ENCODE data around the gene IFNAR2. TPM values are rescaled to one million over a fixed set of nuclear protein-coding genes. Genes with fewer than 3 reads are reported as not detected.

Gene IFNAR2
- total RNA-seq, 2 experiments from 2014 or later = 22.1 to 93.5 TPM

- CTCF ChIA-PET (ENCODE audit: unreplicated experiment) = no interaction called here
- DNase-seq (ENCODE audit: low spot score) = no peak
- BruUV-seq (replicated peaks) = no TSS peak
- no peak overlapping the region for H3K4me3 ChIP-seq (ENCODE audit: low read depth, low read length, poor library complexity, severe bottlenecking)
- TF ChIP-seq EZH2phosphoT487 (IDR thresholded peaks at IDR 0.05; ENCODE audit: borderline replicate concordance, low read depth, low read length) = no peak
- TF ChIP-seq, protein P1, sequence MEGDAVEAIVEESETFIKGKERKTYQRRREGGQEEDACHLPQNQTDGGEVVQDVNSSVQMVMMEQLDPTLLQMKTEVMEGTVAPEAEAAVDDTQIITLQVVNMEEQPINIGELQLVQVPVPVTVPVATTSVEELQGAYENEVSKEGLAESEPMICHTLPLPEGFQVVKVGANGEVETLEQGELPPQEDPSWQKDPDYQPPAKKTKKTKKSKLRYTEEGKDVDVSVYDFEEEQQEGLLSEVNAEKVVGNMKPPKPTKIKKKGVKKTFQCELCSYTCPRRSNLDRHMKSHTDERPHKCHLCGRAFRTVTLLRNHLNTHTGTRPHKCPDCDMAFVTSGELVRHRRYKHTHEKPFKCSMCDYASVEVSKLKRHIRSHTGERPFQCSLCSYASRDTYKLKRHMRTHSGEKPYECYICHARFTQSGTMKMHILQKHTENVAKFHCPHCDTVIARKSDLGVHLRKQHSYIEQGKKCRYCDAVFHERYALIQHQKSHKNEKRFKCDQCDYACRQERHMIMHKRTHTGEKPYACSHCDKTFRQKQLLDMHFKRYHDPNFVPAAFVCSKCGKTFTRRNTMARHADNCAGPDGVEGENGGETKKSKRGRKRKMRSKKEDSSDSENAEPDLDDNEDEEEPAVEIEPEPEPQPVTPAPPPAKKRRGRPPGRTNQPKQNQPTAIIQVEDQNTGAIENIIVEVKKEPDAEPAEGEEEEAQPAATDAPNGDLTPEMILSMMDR (conservative IDR thresholded peaks at IDR 0.05; ENCODE audit: low read length) = no peak
- no peaks in the 10 kb centered on the region for H3K36me3 ChIP-seq (ENCODE audit: insufficient read depth, low read length)
- H2AFZ ChIP-seq (ENCODE audit: low read length) = no peak overlapping the region
- no peak overlapping the region for H3K27ac ChIP-seq (ENCODE audit: low read depth, low read length, poor library complexity, severe bottlenecking)
- H3K79me2 ChIP-seq (ENCODE audit: insufficient read depth, low read depth, low read length) = no peaks in the 10 kb centered on the region
- H3K9me3 ChIP-seq (ENCODE audit: low read length) = no peaks in the 10 kb centered on the region
- intact Hi-C loops (cut with micrococcal nuclease; ENCODE audit: unreplicated experiment) = no loop called here
- POLR2A ChIA-PET = no interaction called here
- H4K20me1 ChIP-seq (ENCODE audit: insufficient read depth, low read length) = no peaks in the 10 kb centered on the region
- peaks cover 14% of the 10 kb centered on the region for H3K4me1 ChIP-seq (ENCODE audit: insufficient read depth, low read length, poor library complexity, severe bottlenecking)
- no peak overlapping the region for H3K4me2 ChIP-seq (ENCODE audit: low read length)
- H3K9me2 ChIP-seq (ENCODE audit: insufficient read depth, low read length) = no peaks in the 10 kb centered on the region
Measured at GRCh38 chr21:33187276-33187675, 42.5 kb upstream of the IFNAR2 start.

- Histone ChIP-seq H3K4me2 (ENCODE audit: low read length) (no peak overlapping the region), H3K4me3 (ENCODE audit: low read depth, low read length, poor library complexity, severe bottlenecking) (no peak overlapping the region), H3K4me1 (ENCODE audit: insufficient read depth, low read length, poor library complexity, severe bottlenecking) (peaks cover 14% of the 10 kb centered on the region), H3K9me3 (ENCODE audit: low read length) (no peaks in the 10 kb centered on the region), H3K36me3 (ENCODE audit: insufficient read depth, low read length) (no peaks in the 10 kb centered on the region), H3K9me2 (ENCODE audit: insufficient read depth, low read length) (no peaks in the 10 kb centered on the region), H2AFZ (ENCODE audit: low read length) (no peak overlapping the region), H4K20me1 (ENCODE audit: insufficient read depth, low read length) (no peaks in the 10 kb centered on the region), H3K79me2 (ENCODE audit: insufficient read depth, low read depth, low read length) (no peaks in the 10 kb centered on the region), H3K27ac (ENCODE audit: low read depth, low read length, poor library complexity, severe bottlenecking) (no peak overlapping the region)
- no TSS peak for BruUV-seq (replicated peaks)
- TF ChIP-seq, protein P1 (conservative IDR thresholded peaks at IDR 0.05; ENCODE audit: low read length) = no peak
- TF ChIP-seq EZH2phosphoT487 (IDR thresholded peaks at IDR 0.05; ENCODE audit: borderline replicate concordance, low read depth, low read length) = no peak
- CTCF ChIA-PET (ENCODE audit: unreplicated experiment) = no interaction called here
- DNase-seq (ENCODE audit: low spot score) = no peak
- intact Hi-C loops (cut with micrococcal nuclease; ENCODE audit: unreplicated experiment) = no loop called here
- POLR2A ChIA-PET = interaction anchor here (1.0 kb wide), 1 partner anchor 182 kb away, joined by 3 read pairs; no protein-coding TSS in a partner anchor
Measured at GRCh38 chr21:33189237-33189636, 40.5 kb upstream of the IFNAR2 start.

GRCh38 chr21:33189824-33190223, 39.9 kb upstream of the IFNAR2 start:
- Histone ChIP-seq H3K4me1 (ENCODE audit: insufficient read depth, low read length, poor library complexity, severe bottlenecking) (peaks cover 14% of the 10 kb centered on the region), H4K20me1 (ENCODE audit: insufficient read depth, low read length) (no peaks in the 10 kb centered on the region), H3K27ac (ENCODE audit: low read depth, low read length, poor library complexity, severe bottlenecking) (no peak overlapping the region), H2AFZ (ENCODE audit: low read length) (no peak overlapping the region), H3K4me3 (ENCODE audit: low read depth, low read length, poor library complexity, severe bottlenecking) (no peak overlapping the region), H3K9me2 (ENCODE audit: insufficient read depth, low read length) (no peaks in the 10 kb centered on the region), H3K36me3 (ENCODE audit: insufficient read depth, low read length) (no peaks in the 10 kb centered on the region), H3K79me2 (ENCODE audit: insufficient read depth, low read depth, low read length) (no peaks in the 10 kb centered on the region), H3K9me3 (ENCODE audit: low read length) (no peaks in the 10 kb centered on the region), H3K4me2 (ENCODE audit: low read length) (no peak overlapping the region)
- no peak for TF ChIP-seq EZH2phosphoT487 (IDR thresholded peaks at IDR 0.05; ENCODE audit: borderline replicate concordance, low read depth, low read length)
- TF ChIP-seq, protein P1 (conservative IDR thresholded peaks at IDR 0.05; ENCODE audit: low read length) = no peak
- intact Hi-C loops (cut with micrococcal nuclease; ENCODE audit: unreplicated experiment) = loop anchor here (10.0 kb wide), 1 partner anchor 535 kb away; no protein-coding TSS in a partner anchor
- no peak for DNase-seq (ENCODE audit: low spot score)
- CTCF ChIA-PET (ENCODE audit: unreplicated experiment) = interaction anchor here (0.6 kb wide), 1 partner anchor 739 kb away, joined by 3 read pairs; no protein-coding TSS in a partner anchor
- POLR2A ChIA-PET = interaction anchor here (0.6 to 1.0 kb wide), 3 partner anchors 34 to 192 kb away, joined by 3 read pairs; no protein-coding TSS in a partner anchor
- BruUV-seq (replicated peaks) = no TSS peak

Data from OCI-LY7 (cell line).